HG02973 (cell line): ENCODE results near the gene SPINK13.
"Not testable (repeated sequence)": the region's sequence is repeated elsewhere in the genome, so short reads cannot be mapped to it uniquely, and the experiment has no call there.

Experiments
- ATAC-seq: cut with Tn5 transposase; IDR thresholded peaks from one replicate; pipeline ENCODE4 v1.9.1; 2021; ENCODE audit warnings: moderate library complexity; ENCODE audit not compliant: unreplicated experiment

Gene SPINK13

DNA sequence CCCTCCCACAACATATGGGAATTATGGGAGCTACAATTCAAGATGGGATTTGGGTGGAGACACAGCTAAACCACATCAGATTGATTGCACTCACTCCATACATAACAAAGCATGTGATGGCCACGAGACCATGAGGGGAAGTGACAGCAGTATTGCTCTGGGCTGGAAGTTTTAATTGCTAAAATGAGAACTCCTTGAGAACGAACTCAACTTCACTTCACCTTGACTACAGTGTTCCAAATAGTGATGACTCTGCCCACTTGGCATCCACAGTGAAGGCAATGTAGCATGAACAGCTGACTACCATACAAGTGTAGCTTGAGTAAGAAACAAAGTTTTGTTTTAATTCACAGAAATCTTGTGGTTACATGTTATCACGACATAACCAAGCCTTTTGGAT lies 42.9 kb downstream of the SPINK13 start:
- ATAC-seq = no peak

DNA sequence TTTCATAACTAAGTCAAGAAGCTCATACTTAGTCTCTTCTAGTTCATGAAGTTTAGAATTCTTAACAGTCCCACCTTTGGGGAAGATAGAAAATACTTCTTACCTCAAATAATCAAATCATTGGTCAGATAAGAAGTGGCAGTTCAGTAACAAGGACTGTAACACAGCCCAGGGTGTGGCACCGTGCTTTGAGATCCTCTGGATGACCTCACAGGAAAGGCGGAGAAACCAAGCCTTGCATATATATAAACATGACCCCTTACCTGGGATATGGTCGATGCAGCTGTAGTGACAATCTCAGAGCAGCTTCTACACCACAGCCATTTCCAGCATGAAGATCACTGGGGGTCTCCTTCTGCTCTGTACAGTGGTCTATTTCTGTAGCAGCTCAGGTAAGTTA lies 43.6 kb downstream of the SPINK13 start, which contains the start of gene SPINK7:
SPINK7 (plus strand) TSS at position 271 of the 400 bp plus-strand sequence; CDS start at position 332, 61 bp downstream.
- no peak for ATAC-seq

DNA sequence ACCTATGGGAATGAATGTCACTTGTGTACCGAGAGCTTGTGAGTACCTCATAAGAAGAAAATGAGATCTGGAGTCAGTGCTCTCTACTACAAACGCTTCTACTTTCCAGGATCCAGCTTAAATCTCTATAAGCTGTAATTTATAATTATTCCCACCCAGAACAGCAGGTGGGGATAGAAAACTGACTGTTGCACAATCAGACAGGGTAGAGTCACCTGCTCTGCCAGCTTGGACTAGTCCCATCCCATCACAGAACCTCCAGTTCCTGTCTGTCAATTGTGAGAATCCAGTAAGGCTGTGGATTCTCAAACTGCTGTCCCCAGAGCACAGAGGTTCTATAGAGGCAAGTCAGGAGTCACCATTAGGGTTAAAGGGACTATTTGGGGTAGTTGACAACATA lies 45.6 kb downstream of the SPINK13 start:
- ATAC-seq = no peak

DNA sequence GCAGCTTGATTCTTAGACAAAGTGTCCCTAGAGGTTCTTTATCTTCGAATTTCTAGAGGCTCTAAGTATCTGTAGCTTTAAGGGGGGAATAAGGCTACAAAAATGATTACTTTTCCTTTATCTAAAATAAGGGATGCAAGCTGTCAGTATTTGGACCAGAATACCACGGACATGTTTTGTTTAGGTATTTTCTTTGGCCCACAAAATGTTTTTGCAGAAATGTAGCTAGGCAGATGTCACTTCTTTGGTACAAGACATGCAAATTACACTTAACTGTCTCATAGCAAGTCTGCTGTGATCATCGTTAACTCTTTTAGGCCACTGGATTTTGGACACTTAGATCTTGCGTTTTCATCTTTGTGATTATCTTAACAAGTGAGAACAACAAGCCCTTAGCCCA lies 46.1 kb downstream of the SPINK13 start:
- no peak for ATAC-seq

DNA sequence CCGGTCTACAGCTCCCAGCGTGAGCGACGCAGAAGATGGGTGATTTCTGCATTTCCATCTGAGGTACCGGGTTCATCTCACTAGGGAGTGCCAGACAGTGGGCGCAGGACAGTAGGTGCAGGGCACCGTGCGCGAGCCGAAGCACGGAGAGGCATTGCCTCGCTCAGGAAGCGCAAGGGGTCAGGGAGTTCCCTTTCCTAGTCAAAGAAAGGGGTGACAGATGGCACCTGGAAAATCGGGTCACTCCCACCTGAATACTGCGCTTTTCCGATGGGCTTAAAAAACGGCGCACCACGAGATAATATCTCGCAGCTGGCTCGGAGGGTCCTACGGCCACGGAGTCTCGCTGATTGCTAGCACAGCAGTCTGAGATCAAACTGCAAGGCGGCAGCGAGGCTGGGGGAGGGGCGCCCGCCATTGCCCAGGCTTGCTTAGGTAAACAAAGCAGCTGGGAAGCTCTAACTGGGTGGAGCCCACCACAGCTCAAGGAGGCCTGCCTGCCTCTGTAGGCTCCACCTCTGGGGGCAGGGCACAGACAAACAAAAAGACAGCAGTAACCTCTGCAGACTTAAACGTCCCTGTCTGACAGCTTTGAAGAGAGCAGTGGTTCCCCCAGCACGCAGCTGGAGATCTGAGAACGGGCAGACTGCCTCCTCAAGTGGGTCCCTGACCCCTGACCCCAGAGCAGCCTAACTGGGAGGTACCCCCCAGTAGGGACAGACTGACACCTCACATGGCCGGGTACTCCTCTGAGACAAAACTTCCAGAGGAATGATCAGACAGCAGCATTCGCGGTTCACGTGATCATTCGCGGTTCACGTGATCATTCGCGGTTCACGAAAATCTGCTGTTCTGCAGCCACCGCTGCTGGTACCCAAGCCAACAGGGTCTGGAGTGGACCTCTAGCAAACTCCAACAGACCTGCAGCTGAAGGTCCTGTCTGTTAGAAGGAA lies 51.7 kb downstream of the SPINK13 start:
- not testable (repeated sequence) for ATAC-seq

DNA sequence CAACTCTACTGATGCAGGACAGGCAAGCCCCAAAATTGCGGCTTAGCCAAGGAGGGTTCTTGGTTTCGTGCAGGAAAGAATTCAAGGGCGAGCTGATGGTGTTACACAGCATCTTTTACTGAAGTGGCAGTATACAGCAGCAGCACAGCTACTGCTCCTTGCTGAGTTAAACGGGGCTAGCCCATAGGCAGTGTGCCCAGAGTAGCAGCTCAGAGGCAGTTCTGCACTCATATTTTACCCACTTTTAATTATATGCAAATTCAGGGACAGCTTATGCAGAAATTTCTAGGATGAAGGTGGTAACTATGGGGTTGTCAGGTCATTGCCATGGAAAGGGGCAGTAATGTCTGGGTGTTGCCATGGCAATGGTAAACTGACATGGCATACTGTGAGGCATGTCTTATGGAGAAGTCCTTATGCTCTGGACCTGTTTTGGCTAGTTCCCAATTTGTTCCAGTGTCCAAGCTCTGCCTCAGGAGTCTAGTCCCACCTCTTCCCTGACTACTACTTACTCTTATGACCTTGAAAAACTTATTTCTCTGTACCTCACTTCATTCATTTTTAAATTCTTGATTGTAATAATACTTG lies 64.8 kb downstream of the SPINK13 start:
- ATAC-seq = no peak

DNA sequence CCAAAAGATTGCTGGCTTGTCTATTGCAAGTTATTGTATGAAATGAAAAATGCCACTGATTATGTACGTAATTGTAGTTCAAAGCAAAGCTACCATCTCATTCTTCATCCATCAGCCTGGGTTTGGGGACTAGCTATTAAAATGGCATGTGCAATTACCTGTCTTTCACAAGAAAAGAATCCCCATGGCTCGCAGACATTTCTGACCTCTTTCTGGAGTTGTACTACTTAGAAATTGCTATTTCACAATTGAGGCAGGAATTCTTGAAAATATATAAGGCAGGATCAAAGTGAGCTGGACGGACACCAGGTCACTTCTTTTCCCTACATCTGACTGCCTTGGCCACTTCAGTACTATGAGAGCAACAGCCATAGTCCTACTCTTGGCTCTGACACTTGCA lies 66.7 kb downstream of the SPINK13 start, which contains the start of gene SPINK9:
SPINK9 (plus strand) TSS at position 301 of the 400 bp plus-strand sequence; CDS start at position 356, 55 bp downstream.
- no peak for ATAC-seq
